ENCODE measurements around the gene DNAJC5.
A peak's percentile ranks its signal among the peaks of the same experiment; 100 is the strongest.
"Not testable (repeated sequence)": the region's sequence is repeated elsewhere in the genome, so short reads cannot be mapped to it uniquely, and the experiment has no call there.

The DNAJC5 gene

DNA sequence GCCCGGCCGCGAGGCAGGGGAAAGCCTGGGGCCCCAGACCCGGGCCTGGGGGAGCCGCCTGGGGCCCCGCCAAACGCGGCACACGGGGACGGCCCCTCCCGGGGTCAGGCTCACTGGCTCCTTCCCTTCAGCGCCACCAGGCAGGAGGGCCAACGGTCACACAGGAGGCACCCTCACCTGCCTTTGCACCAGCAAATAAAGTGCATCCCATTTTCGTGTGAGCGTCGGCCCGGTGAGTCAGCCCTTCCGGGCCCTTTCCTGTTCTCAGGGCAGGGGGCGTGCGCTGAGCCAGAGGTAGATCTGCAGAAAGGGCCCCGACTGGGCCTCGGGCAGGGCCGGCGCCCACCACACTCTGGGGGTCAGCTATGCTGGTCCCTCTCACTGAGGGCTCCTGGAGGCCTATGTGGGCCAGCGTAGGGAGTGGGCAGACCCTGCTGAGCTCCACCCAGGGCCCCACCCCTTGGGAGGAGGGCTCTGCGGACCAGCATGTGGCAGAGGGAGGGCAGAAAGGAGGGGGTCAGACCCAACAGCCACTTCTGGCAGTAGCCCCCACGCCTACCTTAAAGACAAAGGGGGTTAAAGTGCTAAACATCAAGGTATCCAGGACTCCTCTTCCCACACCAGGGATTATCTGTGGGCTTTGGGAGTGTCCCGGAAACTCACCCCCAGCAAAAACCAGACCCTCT, 62.2 kb downstream of the DNAJC5 start:
- DNase-seq, result peak; percentile 82

DNA sequence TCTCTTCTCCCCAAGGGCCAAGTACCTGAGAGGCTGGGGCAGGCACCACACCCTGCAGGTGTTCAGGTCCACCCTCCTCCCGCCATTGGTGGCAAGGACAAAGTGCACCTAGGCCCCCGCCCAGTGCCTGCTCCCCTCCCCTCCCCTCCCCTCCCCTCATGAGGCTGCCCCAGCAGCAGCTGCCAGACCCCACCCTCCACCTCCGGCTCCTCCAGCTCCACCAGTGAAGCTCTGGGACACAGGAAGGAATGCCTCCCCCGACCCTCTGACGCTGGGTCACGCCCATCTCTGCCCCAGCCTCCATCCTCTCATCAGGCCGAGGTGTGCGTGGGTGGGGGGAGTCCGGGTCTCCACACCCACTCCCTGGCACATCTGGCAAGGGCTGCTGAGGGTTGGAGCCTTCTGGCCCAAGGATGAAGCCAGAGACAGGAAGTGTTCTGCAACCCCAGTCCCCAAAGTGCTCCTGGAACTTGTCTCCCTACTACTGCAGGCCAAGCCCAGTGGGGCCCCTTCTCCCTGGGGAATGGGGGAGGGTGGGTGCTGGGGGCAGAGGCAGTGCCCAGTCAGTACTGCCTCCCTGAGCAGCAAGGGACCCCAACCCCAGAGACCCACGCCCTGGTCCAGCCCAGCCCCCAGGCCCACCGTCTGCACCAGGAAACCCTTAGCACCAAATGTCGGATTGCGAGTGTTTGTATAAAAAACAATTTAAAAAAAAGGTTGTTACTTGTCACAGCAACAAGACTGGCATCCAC, 62.9 kb downstream of the DNAJC5 start:
- DNase-seq, result peak; percentile 82

GRCh38 chr20:63958471-63958870, 63.5 kb downstream of the DNAJC5 start:
- DNase-seq, result no peak

- DNase-seq, result no peak
These were observed 64.2 kb downstream of the DNAJC5 start for GRCh38 chr20:63958964-63959698.

GRCh38 chr20:63959699-63960075, 64.8 kb downstream of the DNAJC5 start:
- no peak for DNase-seq

DNA sequence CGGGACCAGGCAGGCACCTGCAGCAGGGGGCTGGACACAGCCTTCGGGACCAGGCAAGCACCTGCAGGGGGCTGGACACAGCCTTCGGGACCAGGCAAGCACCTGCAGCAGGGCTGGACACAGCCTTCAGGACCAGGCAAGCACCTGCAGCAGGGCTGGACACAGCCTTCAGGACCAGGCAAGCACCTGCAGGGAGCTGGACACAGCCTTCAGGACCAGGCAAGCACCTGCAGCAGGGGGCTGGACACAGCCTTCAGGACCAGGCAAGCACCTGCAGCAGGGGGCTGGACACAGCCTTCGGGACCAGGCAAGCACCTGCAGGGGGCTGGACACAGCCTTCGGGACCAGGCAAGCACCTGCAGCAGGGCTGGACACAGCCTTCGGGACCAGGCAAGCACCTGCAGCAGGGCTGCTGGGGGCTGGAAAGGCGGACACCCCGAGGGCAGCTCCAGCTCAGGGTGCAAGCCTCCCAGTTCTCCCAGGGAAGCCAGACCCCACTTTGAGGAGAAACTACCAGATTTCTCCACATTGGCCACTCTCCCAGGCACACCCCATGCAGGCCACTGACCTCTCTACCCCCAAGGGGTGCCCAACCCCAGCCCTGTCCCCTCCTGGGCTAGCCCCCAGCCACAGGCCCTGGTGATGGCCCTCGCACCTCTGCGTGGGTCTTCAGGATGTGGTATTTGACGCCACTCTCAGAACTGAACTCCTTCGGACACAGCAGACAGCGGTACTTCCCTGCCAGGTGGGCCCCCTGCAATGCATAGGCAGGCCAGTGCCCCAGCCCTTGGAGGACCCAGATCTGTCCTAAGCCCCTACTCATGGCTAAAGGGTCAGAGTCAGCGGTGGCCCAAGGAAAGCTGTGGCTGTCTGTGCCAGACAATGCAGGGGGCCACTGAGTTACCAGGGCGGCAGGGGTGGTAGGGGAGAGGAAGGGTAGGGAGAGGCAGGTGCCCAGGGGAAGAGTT, 66.0 kb downstream of the DNAJC5 start:
- DNase-seq, result not testable (repeated sequence)

DNA sequence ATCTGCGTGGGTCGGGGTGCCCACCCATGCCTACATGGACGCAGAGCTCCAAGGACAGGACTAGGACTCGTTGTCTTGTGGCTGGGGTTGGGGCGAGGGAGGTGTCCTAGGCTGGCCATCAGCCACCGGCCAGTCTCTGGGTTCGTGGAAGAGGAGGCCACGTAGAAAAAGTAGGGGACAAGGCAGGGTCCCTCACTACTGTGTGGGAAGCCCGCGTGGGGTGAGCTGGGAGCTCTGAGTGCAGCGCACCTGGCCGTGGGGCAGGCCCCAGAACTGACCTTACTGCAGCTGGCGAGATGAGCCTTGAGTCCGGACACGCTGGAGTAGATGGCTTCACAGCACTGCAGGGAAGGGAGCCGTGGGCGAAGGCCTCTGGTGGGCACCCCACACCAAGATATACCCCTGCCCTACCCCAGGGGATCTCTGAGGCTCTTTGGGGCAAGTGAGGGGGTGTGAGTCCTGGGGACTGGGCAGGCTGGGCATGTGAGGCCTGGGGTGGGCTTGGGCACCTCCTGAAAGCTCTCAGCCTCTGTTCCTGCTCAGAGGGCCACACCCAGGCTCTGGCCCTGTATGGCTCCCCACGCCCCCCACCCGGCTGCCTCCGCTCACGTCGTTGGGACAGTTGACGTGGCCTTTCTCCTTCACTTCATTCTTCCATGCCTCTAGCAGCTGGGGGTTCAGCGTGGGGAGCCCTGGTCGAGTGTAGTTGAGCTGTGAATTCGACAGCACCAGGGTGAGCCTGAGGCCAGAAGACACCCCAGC, 66.9 kb downstream of the DNAJC5 start:
- no peak for DNase-seq

DNA sequence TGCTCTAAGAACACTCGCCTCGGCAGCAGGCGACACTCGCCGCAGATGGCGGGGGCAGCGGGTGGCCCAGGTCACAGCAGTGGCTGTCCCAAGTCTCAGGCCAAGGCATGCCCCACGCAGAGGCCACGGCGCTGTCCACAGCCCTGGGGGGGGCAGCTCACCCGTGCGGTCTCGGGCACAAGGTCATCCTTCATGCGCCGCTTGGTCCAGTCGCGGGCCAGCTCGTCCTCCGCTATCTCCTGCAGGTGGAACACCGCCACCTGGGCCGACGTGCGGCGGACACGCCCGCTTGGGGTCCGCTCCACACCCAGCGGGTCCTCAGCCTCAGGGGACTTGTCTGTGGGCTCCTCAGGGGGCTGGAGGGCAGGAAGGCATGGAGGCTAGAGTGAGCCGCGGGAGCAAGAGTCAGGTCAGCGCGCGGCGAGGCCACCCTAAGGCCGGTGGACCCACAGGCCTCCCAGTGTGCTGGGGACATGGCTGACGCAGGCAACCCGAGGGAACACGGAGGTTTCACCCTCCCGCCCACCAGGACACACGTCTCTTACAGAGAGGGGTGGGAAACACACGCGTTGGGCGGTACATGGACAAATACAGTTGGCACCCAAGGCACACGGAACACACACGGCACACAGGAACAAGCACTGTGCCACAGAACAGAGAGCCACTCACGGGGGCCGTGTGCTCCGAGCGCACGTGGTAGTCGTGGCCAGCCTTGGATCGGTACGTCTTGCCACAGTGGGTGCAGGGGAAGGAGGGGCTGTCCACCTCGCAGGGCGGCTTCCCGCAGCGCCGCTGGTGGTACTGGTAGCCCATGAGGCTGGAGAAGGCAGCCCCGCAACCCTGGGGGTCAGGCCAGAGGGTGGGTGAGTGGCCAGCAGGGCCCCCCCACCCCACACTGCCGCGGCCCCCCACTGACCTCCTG, 67.8 kb downstream of the DNAJC5 start:
- no peak for DNase-seq

- no peak for DNase-seq
These were observed 68.4 kb downstream of the DNAJC5 start for GRCh38 chr20:63963348-63963741.

GRCh38 chr20:63963784-63964301, 68.9 kb downstream of the DNAJC5 start:
- no peak for DNase-seq

- no peak for DNase-seq
These were observed 69.5 kb downstream of the DNAJC5 start for GRCh38 chr20:63964412-63964811.

- no peak for DNase-seq
These were observed 71.4 kb downstream of the DNAJC5 start for GRCh38 chr20:63966172-63966943.

- no peak for DNase-seq
These were observed 72.0 kb downstream of the DNAJC5 start for GRCh38 chr20:63966944-63967322.

GRCh38 chr20:63967330-63968135, 72.6 kb downstream of the DNAJC5 start:
- DNase-seq, result no peak

DNA sequence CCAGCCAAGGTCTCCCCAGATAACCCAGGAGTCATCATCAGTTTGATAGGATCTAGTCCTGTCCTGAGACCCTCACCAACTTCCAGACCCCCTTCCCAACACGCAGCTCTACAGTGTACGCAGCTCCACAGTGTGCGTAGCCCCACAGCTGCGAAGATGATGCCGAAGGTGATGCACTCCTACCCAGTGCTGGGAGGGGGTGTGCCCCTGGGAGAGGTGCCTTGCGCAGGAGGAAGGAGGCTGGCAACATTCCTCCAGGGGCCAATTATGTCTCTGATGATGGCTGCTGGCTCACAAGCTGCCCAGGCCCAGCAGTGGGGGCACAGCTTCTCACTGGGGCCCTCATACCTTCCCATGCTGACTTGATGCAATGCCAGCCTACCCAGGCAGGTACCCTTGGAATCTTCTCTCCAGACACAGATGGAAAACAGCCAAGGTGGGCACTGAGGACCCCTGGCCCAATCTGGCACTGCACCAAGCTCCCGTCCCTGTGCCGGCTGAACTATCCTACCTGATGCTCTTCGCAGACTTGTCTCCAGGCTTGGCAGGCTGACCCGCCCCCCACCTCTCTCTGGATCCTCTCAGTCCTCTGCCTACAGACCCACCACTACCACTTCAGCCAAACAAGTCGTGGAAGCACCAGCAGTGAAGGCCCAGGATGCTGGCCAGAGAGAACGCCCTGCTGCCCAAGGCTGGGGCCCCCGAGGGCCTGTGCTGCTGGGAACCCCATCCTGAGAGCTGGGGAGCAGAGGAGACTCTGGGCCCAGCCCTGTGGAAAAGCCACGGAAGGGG, 73.4 kb downstream of the DNAJC5 start:
- no peak for DNase-seq

DNA sequence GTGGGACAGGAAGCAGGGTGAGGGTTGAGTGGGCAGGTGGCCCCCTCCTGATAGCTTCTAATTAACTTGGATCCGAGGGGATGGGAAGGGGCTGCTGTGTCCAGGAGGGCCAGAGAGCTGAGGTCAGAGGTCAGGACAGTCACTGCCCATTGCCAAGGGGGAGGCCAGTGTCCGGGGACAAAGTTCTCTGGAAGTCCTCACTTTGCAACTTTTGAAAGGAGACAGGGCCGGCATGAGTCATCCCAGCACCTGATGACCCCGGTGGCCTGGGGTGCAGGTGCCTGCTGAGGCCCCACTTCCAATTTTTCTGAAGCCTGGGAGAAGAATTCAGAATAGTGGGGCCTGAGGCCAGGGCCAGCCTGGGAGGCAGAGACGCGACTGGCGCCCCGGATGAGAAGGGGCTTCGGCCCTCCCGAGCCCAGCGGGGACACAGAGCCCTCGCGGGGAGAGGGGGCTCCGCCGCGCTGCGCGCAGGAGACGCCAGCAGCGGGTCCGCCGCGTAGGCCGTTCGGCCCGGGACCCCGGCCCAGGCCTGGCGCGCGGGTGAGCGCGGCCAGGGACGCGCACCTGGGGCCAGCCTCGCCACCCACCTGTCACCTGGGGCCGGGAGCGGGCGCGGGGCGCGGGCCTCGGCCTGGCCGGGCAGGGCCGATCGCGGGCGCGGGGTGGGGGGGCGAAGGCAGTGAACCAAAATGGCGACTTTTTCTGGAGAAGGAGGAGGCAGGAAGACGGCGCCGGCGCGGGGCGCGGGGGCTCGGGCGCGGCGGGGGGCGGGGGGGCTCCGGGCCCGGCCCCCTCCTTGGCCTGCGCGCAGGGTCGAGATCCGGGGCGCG, 74.2 kb downstream of the DNAJC5 start:
- DNase-seq, result no peak
